ENCODE results near the gene MINDY2.
"Not testable (repeated sequence)": the region's sequence is repeated elsewhere in the genome, so short reads cannot be mapped to it uniquely, and the experiment has no call there.

The MINDY2 gene

DNA sequence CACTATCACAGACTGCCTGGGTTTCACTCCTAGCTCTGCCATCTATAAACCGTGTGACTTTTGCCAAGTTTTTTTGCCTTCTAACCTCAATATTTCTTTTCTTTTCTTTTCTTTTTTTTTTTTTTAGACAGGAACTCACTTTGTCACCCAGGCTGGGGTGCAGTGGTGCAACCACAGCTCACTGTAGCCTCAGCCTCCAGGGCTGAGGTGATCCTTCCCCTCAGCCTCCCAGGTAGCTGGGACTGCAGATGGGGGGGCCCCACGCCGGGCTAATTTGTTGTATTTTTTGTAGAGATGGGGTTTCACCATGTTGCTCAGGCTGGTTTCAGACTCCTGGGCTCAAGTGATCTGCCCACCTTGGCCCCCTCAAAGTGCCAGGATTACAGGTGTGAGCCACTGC lies 18.4 kb upstream of the MINDY2 start:
- in situ Hi-C loops (cut with MboI; ENCODE audit: low sequenced_read_pairs), result no loop called here

DNA sequence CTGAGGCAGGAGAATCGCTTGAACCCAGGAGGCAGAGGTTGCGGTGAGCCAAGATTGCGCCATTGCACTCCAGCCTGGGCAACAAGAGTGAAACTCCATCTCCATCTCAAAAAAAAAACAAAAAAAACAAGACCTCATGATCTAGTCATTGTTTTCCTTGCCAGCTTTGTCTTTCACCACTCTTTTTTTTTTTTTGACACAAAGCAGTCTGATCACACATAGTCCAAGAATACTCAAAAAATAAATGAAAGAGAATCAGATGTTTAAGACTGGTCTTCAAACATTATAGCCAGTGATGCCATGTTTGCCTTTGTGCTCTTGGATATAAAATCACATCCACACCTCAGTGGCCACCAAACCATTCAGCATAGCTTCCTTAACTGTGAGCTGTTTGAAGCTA lies 15.8 kb upstream of the MINDY2 start:
- in situ Hi-C loops (cut with MboI; ENCODE audit: low sequenced_read_pairs), result no loop called here

DNA sequence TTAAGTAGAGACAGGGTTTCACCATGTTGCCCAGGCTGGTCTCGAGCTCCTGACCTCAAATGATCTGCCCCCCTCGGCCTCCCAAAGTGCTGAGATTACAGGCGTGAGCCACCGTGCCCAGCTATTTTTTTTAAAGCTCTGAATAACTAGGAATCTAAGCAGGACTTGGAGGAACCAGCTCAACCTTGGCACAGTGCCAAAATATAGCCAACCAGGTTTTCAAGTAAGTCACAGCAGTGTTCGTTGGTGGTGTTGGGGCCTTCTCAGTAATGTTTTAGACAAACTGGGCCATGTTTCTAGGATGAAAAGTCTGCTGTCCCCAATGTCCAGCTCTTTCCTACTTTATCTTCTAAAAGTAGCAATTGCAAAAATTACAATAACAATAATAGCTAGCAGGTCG lies 15.1 kb upstream of the MINDY2 start:
- in situ Hi-C loops (cut with MboI; ENCODE audit: low sequenced_read_pairs), result no loop called here

DNA sequence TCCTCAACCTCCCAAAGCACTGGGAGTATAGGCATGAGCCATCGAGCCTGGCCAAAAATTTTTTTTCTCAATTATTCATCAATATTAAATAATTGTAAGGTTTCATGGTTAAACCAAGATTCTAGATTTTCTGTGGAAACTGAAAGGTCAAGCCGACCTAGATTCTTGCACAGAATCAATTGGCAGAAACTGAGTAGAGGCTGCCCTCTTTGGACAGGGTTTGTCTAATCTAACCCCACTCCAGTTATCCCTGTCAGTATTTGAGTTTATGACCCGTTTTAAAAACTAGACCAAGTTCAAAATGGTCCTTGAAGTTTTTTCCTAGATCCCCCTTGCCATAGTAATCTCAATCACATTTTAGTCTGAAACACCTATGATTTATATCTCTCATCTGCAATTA lies 13.0 kb upstream of the MINDY2 start:
- in situ Hi-C loops (cut with MboI; ENCODE audit: low sequenced_read_pairs), result no loop called here

DNA sequence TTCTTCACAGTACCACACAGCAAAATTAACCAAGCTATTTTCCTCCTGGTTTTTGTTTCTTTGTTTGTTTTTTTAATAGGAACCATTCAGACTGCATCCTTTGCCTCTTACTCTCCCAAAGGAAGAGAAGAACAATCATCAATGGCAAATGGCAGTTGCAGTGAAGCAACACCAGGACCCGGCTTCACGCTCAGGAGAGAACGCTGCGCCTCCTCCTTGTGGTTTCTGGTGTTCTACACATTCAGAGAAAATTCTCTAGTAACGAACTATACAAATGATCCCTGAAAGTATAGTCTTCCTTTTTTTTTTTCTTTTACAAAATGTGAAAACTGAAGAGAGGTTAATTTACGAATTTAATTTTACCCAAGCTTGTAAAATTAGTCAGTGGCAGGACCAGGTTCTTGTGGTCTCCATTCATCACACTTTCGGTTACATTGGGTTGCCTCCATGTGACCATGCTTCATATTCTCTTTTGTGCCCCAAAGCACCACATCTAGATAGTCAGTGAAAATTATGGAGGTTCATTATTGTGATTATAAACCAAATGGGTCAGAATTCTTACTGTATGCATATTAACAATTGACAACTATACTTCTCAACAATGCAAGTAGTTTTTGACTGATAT lies 10.6 kb upstream of the MINDY2 start:
- in situ Hi-C loops (cut with MboI; ENCODE audit: low sequenced_read_pairs), result no loop called here

DNA sequence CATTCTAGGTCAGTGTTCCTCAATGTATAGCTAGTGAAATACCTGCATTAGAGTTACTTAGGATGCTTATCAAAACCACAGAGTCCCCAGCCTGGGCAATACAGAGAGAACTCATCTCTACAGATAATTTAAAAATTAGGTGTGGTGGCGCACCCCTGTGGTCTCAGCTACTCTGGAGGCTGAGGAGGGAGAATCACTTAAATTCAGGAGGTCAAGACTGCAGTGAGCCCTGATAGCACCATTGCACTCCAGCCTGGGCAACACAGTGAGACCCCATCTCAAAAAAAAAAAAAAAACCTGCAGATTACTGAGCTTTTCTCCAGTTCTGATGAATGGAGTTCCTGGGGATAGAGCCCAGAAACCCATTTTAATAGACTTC lies 10.1 kb upstream of the MINDY2 start:
- in situ Hi-C loops (cut with MboI; ENCODE audit: low sequenced_read_pairs), result no loop called here

DNA sequence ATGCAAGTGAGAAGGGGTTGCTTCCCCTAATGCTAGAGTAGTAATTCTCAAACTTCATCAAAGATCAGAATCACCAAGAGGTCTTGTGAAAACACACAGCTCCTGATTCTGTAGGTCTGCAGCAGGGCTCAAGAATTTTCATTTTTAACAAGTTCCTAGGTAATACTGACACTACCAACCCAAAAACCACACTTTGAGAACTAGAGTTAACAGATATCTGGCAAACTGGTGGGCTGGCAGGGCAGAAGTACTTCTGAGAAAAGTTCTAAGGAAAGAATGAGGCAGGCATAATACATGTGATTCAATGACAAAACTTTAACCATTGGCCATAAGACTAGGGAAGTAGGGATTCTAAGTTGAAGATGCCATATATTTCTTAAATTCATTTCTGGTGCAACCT lies 8.8 kb upstream of the MINDY2 start:
- in situ Hi-C loops (cut with MboI; ENCODE audit: low sequenced_read_pairs), result no loop called here

DNA sequence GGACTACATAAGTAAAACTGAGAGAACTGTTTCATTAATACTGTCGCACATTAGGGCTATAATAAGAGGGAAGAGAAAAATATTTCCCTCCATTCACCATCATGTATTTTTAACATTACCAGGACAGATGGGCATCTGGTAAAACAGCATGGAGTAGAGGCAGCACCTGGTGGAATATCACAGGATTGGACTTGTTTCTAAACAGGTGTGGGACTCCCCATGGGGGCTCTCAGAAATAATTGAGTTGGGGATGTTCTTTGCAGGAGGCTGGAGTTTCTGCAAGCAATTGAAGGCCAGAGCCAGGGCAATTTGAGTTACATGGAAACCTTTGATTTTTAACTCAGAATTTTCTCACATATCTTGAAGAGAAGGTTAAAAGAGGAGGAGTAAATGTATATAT lies 8.4 kb upstream of the MINDY2 start:
- in situ Hi-C loops (cut with MboI; ENCODE audit: low sequenced_read_pairs), result no loop called here

DNA sequence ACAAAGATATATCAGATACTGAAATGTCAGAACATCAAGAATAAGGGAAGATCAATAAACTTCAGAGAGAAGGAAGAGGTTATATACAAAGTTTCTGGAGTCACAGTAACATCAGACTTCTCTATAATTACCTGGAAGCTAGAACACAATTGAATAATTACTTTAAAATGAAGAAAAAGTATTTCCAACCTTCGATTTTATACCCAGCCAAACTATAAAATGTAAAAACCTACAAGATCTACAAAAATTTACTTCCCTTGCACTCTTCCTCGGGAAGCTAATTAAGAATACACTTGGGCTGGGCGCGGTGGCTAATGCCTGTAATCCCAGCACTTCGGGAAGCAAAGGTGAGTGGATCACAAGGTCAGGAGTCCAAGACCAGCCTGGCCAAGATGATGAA lies 6.6 kb upstream of the MINDY2 start:
- in situ Hi-C loops (cut with MboI; ENCODE audit: low sequenced_read_pairs), result no loop called here

DNA sequence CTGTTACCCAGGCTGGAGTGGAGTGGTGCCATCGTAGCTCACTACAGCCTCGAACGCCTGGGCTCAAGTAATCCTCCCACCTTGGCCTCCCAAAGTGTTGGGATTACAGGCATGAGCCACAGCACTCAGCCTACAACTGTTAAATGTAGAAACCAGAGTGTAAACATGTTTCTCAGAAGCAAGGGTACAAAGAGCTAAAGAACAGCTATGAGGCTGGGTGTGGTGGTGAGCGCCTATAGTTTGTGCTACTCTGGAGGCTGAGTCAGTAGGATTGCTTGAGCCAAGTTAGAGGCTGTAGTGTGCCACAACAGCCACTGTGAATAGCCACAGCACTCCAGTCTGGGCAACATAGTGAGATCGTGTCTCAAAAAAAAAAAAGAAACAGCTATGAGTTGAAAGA lies 4.8 kb upstream of the MINDY2 start:
- in situ Hi-C loops (cut with MboI; ENCODE audit: low sequenced_read_pairs), result no loop called here

DNA sequence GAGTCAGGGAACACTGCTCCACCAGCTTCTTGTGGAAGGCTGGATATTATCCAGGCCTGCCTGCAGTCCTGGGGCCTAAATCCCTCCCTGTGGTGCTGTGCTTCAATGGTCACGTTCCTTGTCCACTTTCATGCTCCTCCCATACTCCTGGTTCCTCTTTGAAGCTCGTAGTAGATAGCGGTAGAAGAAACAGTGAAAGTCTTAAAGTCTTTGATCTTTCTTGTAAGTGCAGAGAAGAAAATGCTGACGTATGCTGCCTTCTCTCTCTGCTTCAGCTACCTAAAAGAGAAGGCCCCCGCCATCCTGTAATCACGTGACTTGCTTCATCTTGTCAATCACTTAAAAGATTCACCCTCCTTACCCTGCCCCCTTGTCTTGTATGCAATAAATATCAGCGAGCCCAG lies 2.5 kb upstream of the MINDY2 start:
- in situ Hi-C loops (cut with MboI; ENCODE audit: low sequenced_read_pairs), result not testable (repeated sequence)

DNA sequence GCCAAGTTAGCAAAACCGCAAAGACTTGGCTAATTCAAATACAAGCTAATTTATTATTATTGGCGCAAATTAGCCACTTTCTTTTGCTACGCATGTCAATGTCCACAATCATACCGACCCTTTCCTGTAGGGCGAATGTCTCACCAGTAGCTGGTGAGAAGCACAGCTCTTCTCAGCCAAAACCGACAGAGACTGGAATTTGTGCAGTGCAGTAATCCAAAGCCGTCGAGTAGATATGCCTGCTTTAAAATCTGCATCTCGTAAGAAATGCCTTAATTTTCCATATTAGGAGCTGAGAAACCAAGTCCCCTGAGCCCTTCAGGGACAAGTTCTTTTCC lies 614 bp upstream of the MINDY2 start:
- in situ Hi-C loops (cut with MboI; ENCODE audit: low sequenced_read_pairs), result no loop called here

DNA sequence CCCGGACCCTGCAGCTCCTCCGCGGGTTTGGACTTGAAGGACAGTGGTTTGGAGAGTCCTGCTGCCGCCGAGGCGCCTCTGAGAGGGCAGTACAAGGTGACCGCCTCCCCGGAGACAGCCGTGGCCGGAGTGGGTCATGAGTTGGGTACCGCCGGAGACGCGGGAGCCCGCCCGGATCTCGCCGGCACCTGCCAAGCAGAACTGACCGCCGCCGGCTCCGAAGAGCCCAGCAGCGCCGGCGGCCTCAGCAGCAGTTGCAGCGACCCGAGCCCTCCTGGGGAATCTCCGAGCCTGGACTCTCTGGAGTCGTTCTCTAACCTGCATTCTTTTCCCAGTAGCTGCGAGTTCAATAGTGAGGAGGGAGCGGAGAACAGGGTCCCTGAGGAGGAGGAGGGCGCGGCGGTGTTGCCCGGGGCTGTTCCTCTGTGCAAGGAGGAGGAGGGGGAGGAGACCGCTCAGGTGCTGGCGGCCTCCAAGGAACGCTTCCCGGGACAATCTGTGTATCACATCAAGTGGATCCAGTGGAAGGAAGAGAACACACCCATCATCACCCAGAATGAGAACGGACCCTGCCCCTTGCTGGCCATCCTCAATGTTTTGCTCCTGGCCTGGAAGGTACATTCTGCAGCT lies 634 bp downstream of the MINDY2 start:
- in situ Hi-C loops (cut with MboI; ENCODE audit: low sequenced_read_pairs), result no loop called here

DNA sequence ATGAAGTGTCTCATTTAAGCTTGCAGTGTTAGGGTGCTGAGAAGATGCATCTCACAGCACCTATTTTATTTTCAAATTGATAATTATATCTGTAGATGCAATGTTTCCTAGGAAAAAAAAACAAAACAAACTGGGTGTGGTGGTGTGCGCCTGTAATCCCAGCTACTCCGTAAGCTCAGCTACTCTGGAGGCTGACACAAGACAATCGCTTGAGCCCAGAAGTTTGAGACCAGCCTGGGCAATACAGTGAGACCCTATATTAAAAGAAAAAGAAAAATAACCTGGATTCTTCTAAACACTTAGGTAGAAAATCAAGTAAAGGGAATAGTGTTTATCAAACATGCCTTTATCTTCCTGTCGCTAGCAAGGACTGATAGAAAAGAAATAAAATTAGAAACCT lies 1.9 kb downstream of the MINDY2 start:
- in situ Hi-C loops (cut with MboI; ENCODE audit: low sequenced_read_pairs), result no loop called here

DNA sequence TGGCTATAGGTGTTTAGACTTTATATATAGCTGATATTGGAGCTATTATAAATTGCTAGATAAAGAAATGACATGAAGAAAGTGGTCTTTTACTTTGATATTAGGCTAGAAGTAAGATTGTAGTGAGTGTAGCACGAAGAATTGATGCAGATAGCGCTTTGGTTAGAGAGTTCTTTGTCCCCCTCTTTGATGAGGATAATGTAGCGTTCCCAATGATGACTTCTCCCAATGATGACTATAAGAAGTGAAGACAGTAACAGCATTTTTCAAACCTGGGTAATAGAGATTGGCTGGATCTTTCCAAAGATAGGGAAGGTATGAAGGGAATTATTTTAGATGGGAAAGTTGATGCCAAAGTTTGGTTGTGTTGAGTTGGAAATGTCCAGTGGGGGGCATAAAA lies 4.3 kb downstream of the MINDY2 start:
- in situ Hi-C loops (cut with MboI; ENCODE audit: low sequenced_read_pairs), result no loop called here

DNA sequence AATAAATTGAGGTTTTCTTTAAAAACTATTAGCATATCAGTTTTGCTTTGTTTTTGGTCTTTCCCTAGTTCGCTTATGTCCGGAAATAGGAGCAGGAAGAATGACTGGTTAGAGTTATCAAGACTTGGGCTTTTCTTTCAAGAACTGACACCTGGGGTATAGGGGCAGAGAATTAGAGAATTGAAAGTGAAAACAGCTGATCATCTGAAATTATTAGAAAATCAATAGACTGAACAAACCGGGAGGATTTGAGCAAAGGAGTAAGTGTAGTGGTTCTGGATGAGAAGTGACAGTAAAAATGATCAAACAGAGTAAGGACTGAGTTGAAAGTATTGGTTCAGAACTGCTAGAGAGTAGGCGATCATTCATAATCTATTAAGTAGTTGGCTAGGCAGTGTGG lies 6.0 kb downstream of the MINDY2 start:
- in situ Hi-C loops (cut with MboI; ENCODE audit: low sequenced_read_pairs), result no loop called here

DNA sequence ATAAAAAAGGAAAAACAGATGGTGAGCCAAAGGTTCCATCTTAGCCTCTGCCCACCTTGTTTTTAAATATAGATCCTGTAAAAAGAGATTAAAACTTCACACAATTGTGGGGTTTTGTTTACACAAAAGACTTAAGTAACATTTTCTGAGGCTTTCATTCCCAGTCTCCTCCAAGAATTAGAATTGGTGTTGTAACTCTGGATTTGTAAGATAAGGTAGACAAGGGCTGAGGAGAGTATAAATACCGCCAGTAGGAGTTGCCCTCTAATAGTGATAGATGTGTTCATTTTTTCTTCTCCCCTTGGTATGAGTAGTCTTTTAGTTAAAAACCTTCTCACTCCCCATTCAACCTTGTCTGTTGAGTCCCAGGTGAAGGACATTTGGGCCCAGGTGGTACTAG lies 8.5 kb downstream of the MINDY2 start:
- in situ Hi-C loops (cut with MboI; ENCODE audit: low sequenced_read_pairs), result no loop called here

DNA sequence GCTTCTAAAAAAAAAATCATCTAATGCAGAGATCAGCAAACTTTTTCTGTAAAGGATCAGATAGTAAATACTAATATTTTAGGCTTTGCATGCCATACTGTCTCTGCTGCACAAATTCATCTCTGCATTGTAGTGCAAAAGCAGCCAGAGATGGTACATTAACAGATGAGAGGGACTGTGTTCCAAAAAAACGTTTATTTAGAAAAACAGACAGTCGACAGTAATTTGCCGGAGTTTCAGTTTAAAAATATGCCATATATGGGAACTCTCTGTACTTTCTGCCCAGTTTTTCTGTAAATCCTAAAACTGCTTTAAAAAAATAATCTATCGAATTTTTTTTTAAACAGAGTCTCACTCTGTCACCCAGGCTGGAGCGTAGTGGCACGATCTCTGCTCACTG lies 14.3 kb downstream of the MINDY2 start:
- in situ Hi-C loops (cut with MboI; ENCODE audit: low sequenced_read_pairs), result no loop called here

DNA sequence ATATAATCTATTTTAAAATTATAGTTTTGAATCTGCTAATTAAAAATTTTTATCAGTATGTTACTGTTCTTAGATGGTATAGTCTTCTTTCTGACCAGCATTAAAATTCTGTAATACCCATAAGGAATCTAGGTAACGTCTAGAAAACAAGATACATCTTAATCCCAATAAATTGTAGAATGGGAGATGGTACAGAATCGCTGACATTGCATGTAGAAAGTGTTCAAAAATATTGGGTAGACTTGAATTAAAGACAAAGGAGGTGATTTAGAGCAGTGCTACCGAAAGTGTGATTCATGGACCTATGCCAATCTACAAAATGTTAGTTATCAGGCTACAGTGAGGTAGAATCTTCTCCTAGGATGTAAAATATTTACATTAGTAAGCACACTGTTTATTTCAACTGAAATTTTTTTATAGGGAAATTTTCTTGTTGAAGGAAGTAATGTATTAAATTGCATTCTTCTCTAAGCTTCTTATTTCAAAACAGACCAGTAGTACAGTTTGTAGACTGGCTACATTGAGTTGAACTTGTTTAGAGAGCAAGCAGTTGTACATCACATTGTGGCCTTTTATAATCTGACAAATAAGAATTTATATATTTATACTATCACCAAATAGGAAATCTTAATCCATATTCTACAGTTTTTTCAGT lies 17.1 kb downstream of the MINDY2 start:
- in situ Hi-C loops (cut with MboI; ENCODE audit: low sequenced_read_pairs), result no loop called here

DNA sequence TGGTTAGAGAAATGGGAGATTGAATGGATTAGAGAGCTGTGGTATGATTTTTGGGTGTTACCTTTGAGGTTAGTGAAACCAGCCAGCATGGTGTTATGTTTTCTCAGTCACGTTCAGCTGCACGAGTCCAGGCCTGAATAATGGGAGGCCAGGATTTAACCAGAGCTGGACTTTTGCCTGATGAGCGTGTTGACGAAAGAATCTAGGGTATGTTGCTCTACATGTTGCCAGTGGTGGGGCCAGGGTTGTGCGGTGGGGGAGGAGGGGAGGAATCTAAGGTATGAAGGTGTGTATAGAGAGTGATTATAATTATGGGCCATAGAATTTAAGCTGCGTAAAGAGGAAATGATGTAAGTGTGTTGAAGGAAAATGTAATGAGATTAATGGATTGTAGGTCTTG lies 22.8 kb downstream of the MINDY2 start:
- in situ Hi-C loops (cut with MboI; ENCODE audit: low sequenced_read_pairs), result no loop called here

DNA sequence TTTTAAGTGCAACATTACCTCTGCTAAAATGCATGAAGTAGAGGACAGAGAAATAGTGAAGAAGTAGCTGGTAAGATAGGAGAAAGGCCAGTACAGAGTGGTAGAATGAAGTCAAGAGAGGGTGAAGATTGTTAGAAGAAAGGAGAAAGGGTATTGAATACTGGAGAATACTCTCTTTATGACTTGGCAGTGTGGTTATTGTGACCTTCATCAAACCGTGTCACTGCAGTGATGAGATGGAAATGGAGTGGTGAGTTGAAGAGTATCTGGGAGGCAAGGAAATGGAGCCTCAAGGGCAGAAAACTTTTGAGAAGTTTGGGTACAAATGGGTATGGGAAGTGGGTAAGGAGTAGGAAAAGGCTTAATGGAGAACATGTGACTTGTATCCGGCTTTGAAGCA lies 24.7 kb downstream of the MINDY2 start:
- in situ Hi-C loops (cut with MboI; ENCODE audit: low sequenced_read_pairs), result no loop called here

DNA sequence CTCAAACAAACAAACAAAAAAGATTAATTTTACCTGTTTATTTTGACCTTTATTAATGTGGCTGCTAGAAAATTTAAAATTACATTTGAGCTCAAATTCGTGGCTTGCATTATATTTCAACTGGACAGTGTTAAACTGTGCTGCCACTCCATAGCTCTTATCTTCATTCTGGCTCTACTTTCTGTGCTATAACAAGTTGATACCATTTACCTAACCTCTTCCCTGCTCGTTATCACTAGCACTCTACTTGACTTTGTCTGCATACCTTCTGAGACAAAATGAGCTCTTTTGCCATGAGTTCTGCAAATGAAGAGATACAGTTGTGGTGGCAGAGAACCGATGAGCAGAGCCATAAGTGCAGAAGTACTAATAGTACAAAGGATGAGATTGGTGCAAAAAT lies 26.4 kb downstream of the MINDY2 start:
- in situ Hi-C loops (cut with MboI; ENCODE audit: low sequenced_read_pairs), result no loop called here

DNA sequence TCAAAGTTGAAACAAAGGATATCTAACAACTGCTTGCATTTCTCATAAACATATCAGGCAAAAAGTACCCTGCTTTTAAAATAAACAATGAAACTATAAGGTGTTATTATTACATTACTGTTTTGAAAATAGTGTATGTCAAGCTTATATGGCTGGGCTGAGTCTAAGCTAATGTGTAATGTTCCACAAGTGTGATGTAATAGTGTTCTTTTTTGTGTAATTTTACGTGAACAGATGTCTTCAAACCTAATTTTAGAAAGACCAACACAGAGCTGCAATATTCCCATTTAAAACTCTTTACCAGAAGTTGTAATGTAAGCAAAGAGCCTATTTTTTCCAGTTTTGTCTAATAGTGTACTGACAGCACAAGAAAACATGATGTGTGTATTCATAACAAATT lies 34.0 kb downstream of the MINDY2 start:
- in situ Hi-C loops (cut with MboI; ENCODE audit: low sequenced_read_pairs), result no loop called here

All from hTERT RPE-1 (cell line).